ENCODE data around the gene USP32.

Gene USP32

GRCh38 chr17:60149691-60150582, 242.0 kb downstream of the USP32 start, which contains the start of gene CA4:
TSS of gene CA4 (plus strand) at chr17:60149973. CDS start at chr17:60150035, 62 bp downstream.
- no peak for DNase-seq

GRCh38 chr17:60148373-60148772, 243.6 kb downstream of the USP32 start:
- DNase-seq: no peak

GRCh38 chr17:60147553-60148223, 244.2 kb downstream of the USP32 start:
- DNase-seq: no peak

GRCh38 chr17:60146206-60146605, 245.7 kb downstream of the USP32 start:
- no peak for DNase-seq

GRCh38 chr17:60145006-60145935, 246.7 kb downstream of the USP32 start:
- DNase-seq: no peak

GRCh38 chr17:60142872-60143499, 248.9 kb downstream of the USP32 start:
- DNase-seq: peak; percentile 88

GRCh38 chr17:60141111-60142018, 250.6 kb downstream of the USP32 start:
- DNase-seq: peak; percentile 66

- peak; percentile 57 for DNase-seq
Measured at GRCh38 chr17:60139438-60140285, 252.3 kb downstream of the USP32 start.

GRCh38 chr17:60138769-60139437, 253.0 kb downstream of the USP32 start:
- no peak for DNase-seq

- no peak for DNase-seq
Measured at GRCh38 chr17:60137731-60138130, 254.2 kb downstream of the USP32 start.

- no peak for DNase-seq
Measured at GRCh38 chr17:60135951-60136666, 255.8 kb downstream of the USP32 start.

GRCh38 chr17:60135151-60135950, 256.6 kb downstream of the USP32 start:
- peak; percentile 89 for DNase-seq

- peak; percentile 44 for DNase-seq
Measured at GRCh38 chr17:60134396-60135150, 257.4 kb downstream of the USP32 start.

- DNase-seq: no peak
Measured at GRCh38 chr17:60130466-60130865, 261.5 kb downstream of the USP32 start.

- DNase-seq: no peak
Measured at GRCh38 chr17:60129164-60129563, 262.8 kb downstream of the USP32 start.

Data from fibroblast of skin of right biceps (primary cell).